Fibroblast of upper back skin (primary cell): Measurements from ENCODE around the gene HIPK2.

Experiments used
- DNase-seq: peaks from one replicate; pipeline ENCODE4 v3.0.0-alpha.2; 2013

HIPK2 gene

DNA sequence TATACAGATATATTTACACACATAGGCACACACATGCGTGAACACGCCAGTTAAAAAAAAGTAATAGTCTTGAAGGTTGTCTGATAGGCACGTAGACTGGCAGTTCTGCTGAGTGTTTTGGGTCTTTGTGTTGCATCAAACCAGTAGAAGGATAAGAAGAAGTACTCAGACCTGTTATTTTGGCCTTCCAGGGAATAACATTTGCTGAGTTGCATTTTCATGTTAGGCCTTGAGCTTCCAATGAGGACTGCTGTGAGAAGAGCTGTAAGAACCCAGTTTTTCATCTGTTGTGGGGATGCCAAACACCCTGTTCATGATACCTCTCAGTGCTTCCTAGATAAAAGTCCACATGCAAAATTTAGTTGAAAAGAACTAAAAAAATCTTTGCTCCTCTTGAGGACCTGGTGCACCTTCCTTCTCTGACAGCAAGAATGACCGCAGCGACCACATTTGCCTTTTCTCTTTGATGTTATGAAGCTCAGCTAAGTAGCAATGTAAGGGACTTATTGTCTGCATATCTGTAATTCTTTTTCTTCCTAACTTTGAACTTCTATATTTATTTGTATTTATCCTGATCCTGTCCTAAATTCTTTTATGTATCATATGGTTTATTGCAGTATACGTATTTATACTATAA lies 27.2 kb downstream of the HIPK2 start:
- no peak for DNase-seq

- no peak for DNase-seq
Observed at GRCh38 chr7:139749545-139749944, 28.3 kb downstream of the HIPK2 start.

DNA sequence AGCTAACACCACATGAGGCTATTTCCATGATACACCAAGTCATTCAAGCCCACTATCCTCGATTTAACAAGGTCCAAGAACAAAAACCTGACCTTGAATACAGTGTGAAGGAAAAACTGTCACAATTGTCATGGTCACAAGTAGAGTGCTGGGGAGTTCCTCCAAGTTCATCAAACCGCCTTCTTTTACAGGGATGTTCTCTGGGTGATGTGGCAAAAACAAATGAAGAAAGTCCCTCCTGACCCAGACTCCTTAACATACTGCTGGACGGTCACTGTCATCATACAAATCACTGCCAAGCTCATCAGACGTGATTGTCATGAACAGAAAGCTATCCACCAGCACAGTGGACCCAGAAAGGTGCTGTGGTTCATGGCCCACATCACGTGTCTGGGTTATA lies 28.9 kb downstream of the HIPK2 start:
- no peak for DNase-seq

DNA sequence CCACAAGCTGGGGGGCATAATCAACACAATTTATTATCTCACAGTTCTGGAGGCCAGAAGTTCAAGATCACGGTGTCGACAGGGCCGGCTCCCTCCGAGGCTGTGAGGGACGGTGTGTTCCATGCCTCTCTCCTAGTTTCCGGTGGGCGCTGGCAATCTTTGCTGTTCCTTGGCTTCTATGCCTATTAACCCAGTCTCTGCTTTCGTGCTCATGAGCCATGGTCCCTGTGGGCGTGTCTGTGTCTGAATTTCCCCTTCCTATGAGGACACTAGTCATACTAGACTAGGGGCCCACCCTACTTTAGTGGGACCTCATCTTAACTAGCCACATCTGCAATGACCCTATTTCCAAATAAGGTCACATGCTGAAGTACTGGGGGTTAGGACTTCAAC lies 29.4 kb downstream of the HIPK2 start:
- DNase-seq, result no peak

- DNase-seq, result no peak
Observed at GRCh38 chr7:139747662-139748372, 30.0 kb downstream of the HIPK2 start.

DNA sequence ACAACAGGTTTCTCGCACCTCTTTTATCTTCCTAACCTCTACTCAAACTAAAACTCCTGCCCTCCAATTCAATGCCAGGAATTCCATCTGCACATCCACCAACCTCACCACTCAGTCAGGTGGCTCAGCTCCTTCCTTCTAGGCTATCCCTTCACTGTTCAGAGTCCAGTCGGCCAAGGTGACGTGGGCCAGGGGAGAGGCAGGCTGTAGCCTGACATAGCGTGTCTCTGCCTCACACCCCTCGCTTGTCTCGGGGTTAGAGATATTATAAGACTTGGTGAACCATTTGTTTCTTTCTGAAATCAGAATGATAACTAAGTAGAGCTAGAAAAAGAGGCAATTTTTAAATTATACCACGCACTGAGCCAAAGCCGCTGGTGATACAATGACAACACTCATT lies 31.1 kb downstream of the HIPK2 start:
- no peak for DNase-seq

- no peak for DNase-seq
Observed at GRCh38 chr7:139745678-139746143, 32.1 kb downstream of the HIPK2 start.

- DNase-seq, result no peak
Observed at GRCh38 chr7:139744768-139745677, 32.8 kb downstream of the HIPK2 start.

DNA sequence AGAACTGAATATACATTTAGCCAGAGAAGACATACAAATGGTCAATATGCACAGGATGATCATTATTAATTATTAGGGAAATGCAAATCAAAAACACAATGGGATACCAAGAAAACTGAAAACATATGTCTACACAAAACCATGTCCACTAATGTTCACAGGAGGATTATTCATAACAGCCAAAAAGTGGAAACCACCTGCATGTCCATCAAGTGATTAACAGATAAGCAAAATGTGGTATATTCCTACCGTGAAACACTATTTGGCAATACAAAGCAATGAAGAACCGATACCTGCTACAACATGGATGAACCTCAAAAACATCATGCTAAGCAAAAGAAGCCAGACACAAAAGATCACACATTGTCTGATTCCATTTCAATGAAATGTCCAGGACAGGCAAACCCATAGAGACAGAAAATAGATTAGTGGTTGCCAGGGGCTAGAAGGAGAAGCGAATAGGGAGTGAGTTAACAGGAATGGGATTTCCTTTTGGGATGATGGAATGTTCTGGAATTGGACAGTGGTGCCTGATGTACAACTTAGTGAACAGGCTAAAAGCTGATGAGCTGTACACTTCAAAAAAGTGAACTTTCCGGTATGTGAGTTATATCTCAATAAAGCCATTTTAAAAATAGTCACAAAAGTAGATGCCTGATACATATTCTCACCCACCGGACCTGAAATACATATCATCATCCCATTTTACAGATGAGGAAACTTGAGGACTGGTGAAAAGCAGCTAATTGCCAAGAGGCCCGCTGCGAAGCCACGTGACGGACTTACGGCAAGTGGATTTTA lies 33.6 kb downstream of the HIPK2 start:
- peak; percentile 57 for DNase-seq

GRCh38 chr7:139743267-139743966 lies 34.4 kb downstream of the HIPK2 start:
- no peak for DNase-seq

GRCh38 chr7:139741789-139742344 lies 35.9 kb downstream of the HIPK2 start:
- no peak for DNase-seq

- no peak for DNase-seq
Observed at GRCh38 chr7:139741239-139741638, 36.6 kb downstream of the HIPK2 start.

GRCh38 chr7:139739863-139740597 lies 37.8 kb downstream of the HIPK2 start:
- no peak for DNase-seq

GRCh38 chr7:139738772-139739171 lies 39.0 kb downstream of the HIPK2 start:
- DNase-seq, result no peak

DNA sequence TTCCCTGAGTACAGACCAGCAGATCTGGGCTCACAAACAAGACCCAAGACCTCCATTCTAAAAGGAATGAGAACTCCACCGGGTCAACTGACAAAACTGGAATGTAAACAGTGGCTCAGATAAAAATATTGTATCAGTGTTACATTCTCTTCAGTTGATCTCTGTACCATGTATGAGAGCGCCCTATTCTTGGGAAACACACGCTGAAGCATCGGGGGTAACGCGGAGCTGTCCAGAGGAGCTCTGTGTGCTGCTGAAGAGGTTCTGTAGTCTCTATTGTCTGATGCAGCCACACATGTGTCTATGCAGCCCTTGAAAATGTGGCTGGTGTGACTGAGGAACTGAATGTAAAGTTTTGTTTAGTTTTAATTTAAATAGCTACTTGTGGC lies 39.7 kb downstream of the HIPK2 start:
- no peak for DNase-seq

DNA sequence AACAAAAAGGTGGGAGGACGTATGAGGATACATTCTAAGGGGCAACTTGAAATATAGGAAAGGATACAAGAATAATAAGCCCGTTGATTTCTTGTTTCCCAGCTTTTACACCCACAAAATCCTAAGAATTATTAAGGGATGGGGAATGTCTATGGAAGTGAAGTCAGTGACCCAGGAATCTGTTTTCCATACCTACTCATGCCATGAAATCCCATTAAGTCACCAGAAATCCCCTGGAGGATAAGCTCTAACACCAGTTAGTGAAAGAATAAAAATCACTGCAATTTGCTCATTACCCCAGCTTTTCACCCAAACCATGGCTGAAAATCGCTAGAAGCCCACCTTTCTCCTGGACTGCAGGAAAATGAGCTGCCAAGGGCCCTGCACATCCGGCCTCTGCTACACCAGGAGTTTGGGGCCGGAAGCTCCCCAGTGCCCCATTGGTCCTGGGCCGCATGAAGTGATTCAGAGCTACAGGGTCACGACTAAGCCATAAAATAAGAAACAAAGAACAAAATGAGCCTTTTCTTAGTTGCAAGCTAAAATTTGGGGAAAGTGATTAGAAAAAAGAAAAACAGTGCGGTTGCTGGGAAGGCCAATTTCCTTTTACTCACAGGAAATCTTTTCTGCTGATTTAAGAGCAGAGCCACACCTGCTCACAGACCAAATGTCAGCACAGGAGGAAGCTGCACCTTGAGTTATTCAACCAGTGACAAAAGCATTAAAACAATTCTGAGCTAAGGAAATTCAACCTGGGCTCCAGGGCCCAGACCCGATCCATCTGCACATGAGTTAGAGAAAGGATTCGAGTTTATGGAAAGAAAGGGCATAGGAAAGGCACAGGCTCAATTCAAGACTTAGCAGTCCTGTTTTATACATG lies 40.3 kb downstream of the HIPK2 start:
- DNase-seq, result peak; percentile 27

GRCh38 chr7:139735912-139736595 lies 41.7 kb downstream of the HIPK2 start:
- no peak for DNase-seq

DNA sequence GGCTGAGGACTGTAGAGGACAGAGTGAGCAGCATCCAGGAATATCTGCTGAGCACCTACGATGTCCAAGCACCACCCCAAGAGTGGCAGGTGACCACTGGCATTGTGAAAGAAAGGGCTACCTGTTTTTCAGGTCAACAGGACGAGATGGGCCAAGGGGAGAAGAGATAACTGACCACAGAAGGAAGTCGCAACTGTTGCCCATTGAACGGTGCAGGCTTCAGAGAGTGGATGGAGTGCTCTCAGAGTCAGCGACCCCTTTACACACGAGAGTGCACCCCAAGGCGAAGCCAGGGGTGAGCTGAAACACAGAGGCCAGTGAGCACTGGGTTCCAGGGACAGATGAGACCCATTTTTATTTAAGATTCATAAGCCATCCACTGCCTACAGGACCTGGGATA lies 42.3 kb downstream of the HIPK2 start:
- no peak for DNase-seq

DNA sequence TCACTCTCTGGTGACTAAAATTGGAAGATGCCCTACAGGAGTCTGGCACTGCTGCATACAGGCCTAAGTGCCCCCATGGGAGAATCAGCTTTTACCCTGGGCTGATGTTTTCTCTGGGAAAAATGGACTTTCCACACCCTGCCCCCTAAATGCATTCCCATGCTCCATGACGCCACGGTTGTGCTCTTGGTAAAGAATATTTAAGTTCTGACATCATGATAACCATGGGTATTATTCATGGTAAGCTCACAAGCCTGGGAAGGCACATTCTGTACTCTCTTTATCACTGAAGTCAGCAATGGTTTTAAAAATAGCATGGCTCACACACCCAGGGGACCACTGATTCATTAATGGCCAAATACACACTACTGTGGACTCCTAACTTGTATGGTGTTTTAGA lies 43.4 kb downstream of the HIPK2 start:
- DNase-seq, result peak; percentile 91
